GM12878 (cell line): ENCODE results near the gene LBX1. TPM values are rescaled to one million over a fixed set of nuclear protein-coding genes. Genes with fewer than 3 reads are reported as not detected.
"Not testable (repeated sequence)": the region's sequence is repeated elsewhere in the genome, so short reads cannot be mapped to it uniquely, and the experiment has no call there.

Source experiments
- ATAC-seq: fragments of 200-7000 bp; cut with Tn5 transposase; 3 replicates; pipeline ENCODE4 v1.9.1; 2020; ENCODE audit warnings: mild to moderate bottlenecking, moderate library complexity
- BruUV-seq: library from RNA; stranded (reverse); fragments of 400-500 nt; replicated peaks from 2 replicates; lab custom pipeline; 2021; lab: Mats Ljungman, UMichigan
- CTCF ChIA-PET: fragments of 300-600 bp; sonication (Branson Sonifier 250); formaldehyde crosslinking; extraction: SDS; loops from one replicate; lab custom pipeline; 2021; ENCODE audit warnings: inconsistent platforms; lab: Yijun Ruan, JAX
- POLR2A ChIA-PET: fragments of 350-600 bp; formaldehyde crosslinking; extraction: SDS; loops from one replicate; lab custom pipeline; 2021; ENCODE audit warnings: inconsistent platforms; lab: Charles Lee
- RAD21 ChIA-PET: fragments of 300-600 bp; sonication (Branson Sonifier 250); formaldehyde crosslinking; loops from one replicate; lab custom pipeline; 2023; ENCODE audit warnings: antibody characterized with exemption; ENCODE audit not compliant: unreplicated experiment; lab: Charles Lee
- SMC1A ChIA-PET: fragments of 300-600 bp; sonication (Branson Sonifier 250); formaldehyde crosslinking; loops from one replicate; lab custom pipeline; 2023; ENCODE audit not compliant: unreplicated experiment, uncharacterized antibody; lab: Charles Lee
- DNase-seq: peaks from one replicate; pipeline ENCODE4 v3.0.0-alpha.2; 2011; ENCODE audit warnings: low read depth, low spot score
- FAIRE-seq: peaks from 3 replicates; lab custom pipeline; 2011; peaks lifted over from hg19 to GRCh38; lab: Jason Lieb, UNC
- H2AFZ ChIP-seq: 2 replicates; pipeline ENCODE4 v1.6.0; 2011; ENCODE audit warnings: low read depth, low read length, control low read depth; ENCODE audit not compliant: control insufficient read depth
- H3K27ac ChIP-seq: 2 replicates; pipeline ENCODE4 v1.5.1; 2011; ENCODE audit warnings: control low read depth; ENCODE audit not compliant: control insufficient read depth, insufficient read depth
- H3K27me3 ChIP-seq, 2 experiments: replicated peaks in 1 of 2; 2 replicates each; pipeline versions ENCODE4 v1.6.0 to v1.6.1; 2011; ENCODE audit warnings: low read length in 1 of 2; ENCODE audit not compliant: control insufficient read depth in 2 of 2, insufficient read depth in 2 of 2
- H3K36me3 ChIP-seq, 2 experiments: 2 replicates each; pipeline ENCODE4 v1.5.1; 2011; ENCODE audit warnings: low read length in 1 of 2; ENCODE audit not compliant: control insufficient read depth in 2 of 2, insufficient read depth in 2 of 2
- H3K4me1 ChIP-seq: 2 replicates; pipeline ENCODE4 v1.6.1; 2011; ENCODE audit warnings: mild to moderate bottlenecking, low read length, moderate library complexity, mixed read lengths; ENCODE audit not compliant: control insufficient read depth, insufficient read depth
- H3K4me2 ChIP-seq: 2 replicates; pipeline ENCODE4 v1.6.0; 2011; ENCODE audit warnings: control low read depth; ENCODE audit not compliant: control insufficient read depth, insufficient read depth
- H3K4me3 ChIP-seq: fragments of 200-600 bp; sonication (generic); 2 replicates; pipeline ENCODE4 v1.5.1; 2016
- H3K79me2 ChIP-seq: 2 replicates; pipeline ENCODE4 v1.6.0; 2011; ENCODE audit warnings: low read length; ENCODE audit not compliant: control insufficient read depth, insufficient read depth
- H3K9ac ChIP-seq: 2 replicates; pipeline ENCODE4 v1.8.0; 2011; ENCODE audit warnings: low read length, control low read depth, mixed read lengths; ENCODE audit not compliant: control insufficient read depth, insufficient read depth
- H3K9me3 ChIP-seq: replicated peaks from 3 replicates; pipeline ENCODE4 v1.5.1; 2011; ENCODE audit warnings: mild to moderate bottlenecking, low read length; ENCODE audit not compliant: control insufficient read depth, insufficient read depth
- H4K20me1 ChIP-seq: 2 replicates; pipeline ENCODE4 v1.6.0; 2011; ENCODE audit not compliant: control insufficient read depth, insufficient read depth
- BHLHE40 ChIP-seq, 2 experiments: fragments of 450-650 bp in 1 of 2; IDR thresholded peaks; 2 replicates each; pipeline ENCODE4 v1.6.1; 2011 to 2017; ENCODE audit warnings: low read depth in 2 of 2, borderline replicate concordance in 1 of 2, improper control_type of control experiment in 1 of 2, low read length in 1 of 2, mild to moderate bottlenecking in 1 of 2
- CBX3 ChIP-seq: fragments of 200-600 bp; sonication (generic); IDR thresholded peaks from 2 replicates; pipeline ENCODE4 v1.6.1; 2016; ENCODE audit warnings: low read depth, borderline replicate concordance
- CEBPZ ChIP-seq: fragments of 150-350 bp; IDR thresholded peaks from 2 replicates; pipeline ENCODE4 v1.6.1; 2016; ENCODE audit warnings: low read depth, low read length
- GABPA ChIP-seq: IDR thresholded peaks from 2 replicates; pipeline ENCODE4 v1.6.1; 2014; ENCODE audit warnings: antibody characterized with exemption, low read depth, mild to moderate bottlenecking, inconsistent platforms
- JUND ChIP-seq: IDR thresholded peaks from 2 replicates; pipeline ENCODE4 v1.6.1; 2012; ENCODE audit warnings: low read depth, mild to moderate bottlenecking, low read length, improper control_type of control experiment, moderate library complexity
- MTA2 ChIP-seq: fragments of 450-650 bp; IDR thresholded peaks from 2 replicates; pipeline ENCODE4 v1.6.1; 2016; ENCODE audit warnings: low read depth, mild to moderate bottlenecking, moderate library complexity
- NBN ChIP-seq: fragments of 450-650 bp; IDR thresholded peaks from 2 replicates; pipeline ENCODE4 v1.6.1; 2016
- POLR2AphosphoS5 ChIP-seq: IDR thresholded peaks from 2 replicates; pipeline ENCODE4 v1.6.1; 2011; ENCODE audit warnings: mild to moderate bottlenecking, low read length, inconsistent platforms
- RUNX3 ChIP-seq: IDR thresholded peaks from 2 replicates; pipeline ENCODE4 v1.6.1; 2012; ENCODE audit warnings: low read length, inconsistent platforms
- SKIL ChIP-seq: fragments of 450-650 bp; IDR thresholded peaks from 2 replicates; pipeline ENCODE4 v1.6.1; 2017; ENCODE audit warnings: mild to moderate bottlenecking, low read depth, inconsistent platforms; ENCODE audit not compliant: poor library complexity, severe bottlenecking
- USF2 ChIP-seq: IDR thresholded peaks from 2 replicates; pipeline ENCODE4 v1.6.1; 2011; ENCODE audit warnings: low read depth, low read length, improper control_type of control experiment, borderline replicate concordance
- ZSCAN29 ChIP-seq: fragments of 450-650 bp; IDR thresholded peaks from 2 replicates; pipeline ENCODE4 v1.6.1; 2017; ENCODE audit warnings: mild to moderate bottlenecking, moderate library complexity
- WGBS: methylation state at CpG from one replicate; pipeline ENCODE4 v1.1.6; 2016; ENCODE audit warnings: low lambda C conversion rate; ENCODE audit not compliant: insufficient replicate concordance, insufficient coverage; ENCODE audit errors: missing lambda C conversion rate; 5-methylcytosine and 5-hydroxymethylcytosine counted together
- in situ Hi-C: fragments of 300-500 bp; cut with MboI; formaldehyde crosslinking; loops from 9 replicates; pipeline ENCODE4 v1.14.3; 2018; ENCODE audit warnings: mixed read lengths
- intact Hi-C: fragments of 100-400 bp; cut with micrococcal nuclease; formaldehyde crosslinking; loops from one replicate; pipeline ENCODE4 v1.14.2; 2022; ENCODE audit not compliant: unreplicated experiment
- polyA plus RNA-seq, 11 experiments: library from polyadenylated mRNA; depleted of rRNA in 4 of 11; unstranded in 6 of 11; stranded (reverse) in 5 of 11; fragments of >200 nt; fragmentation: Nextera tagmentation in 4 of 11; fragmentation: Illumina TruSeq in 1 of 11; extraction: Ambion mirVana in 4 of 11; extraction: Trizol in 1 of 11; gene quantifications; 1 replicate in 1 of 11; 2 replicates in 10 of 11; pipeline versions ENCODE4 v1.2.1 to v1.2.3, GENCODE V29; 2011 to 2016; ENCODE audit warnings: inconsistent platforms in 2 of 11, missing spikeins in 2 of 11, low read depth in 1 of 11
- total RNA-seq, 4 experiments: library from RNA; depleted of rRNA in 3 of 4; stranded (reverse); fragments of >200 nt in 3 of 4; fragmentation: Illumina TruSeq in 1 of 4; extraction: Trizol in 1 of 4; gene quantifications; 2 replicates each; pipeline versions ENCODE4 v1.2.1 to v1.2.3, GENCODE V29; 2013 to 2021

Gene LBX1
- total and polyA plus RNA-seq, 10 of the 15 experiments (the other 5 are each of a cell fraction or from before 2014, with no cell fraction given) = not detected

- WGBS = 38% methylated on average over 2 of the region's 2 CpGs
- H3K4me2 ChIP-seq = no peak overlapping the region
- H3K9me3 ChIP-seq = no peaks in the 10 kb centered on the region
- H3K4me3 ChIP-seq = no peak overlapping the region
- DNase-seq (no peak), FAIRE-seq (no peak), ATAC-seq (no peak)
- no peak overlapping the region for H3K9ac ChIP-seq
- no TSS peak for BruUV-seq
- CTCF ChIA-PET = interaction anchor here (0.8 to 1.9 kb wide), 3 partner anchors 9 to 260 kb away, joined by 3 to 7 read pairs (median 3); no protein-coding TSS in a partner anchor
- in situ Hi-C loops (loop anchor here (25.0 kb wide), 1 partner anchor 880 kb away; no protein-coding TSS in a partner anchor), intact Hi-C loops (no loop called here)
- no peak overlapping the region for H3K27ac ChIP-seq
- no peaks in the 10 kb centered on the region for H3K4me1 ChIP-seq
- RAD21 ChIA-PET = interaction anchor here (1.2 kb wide), 1 partner anchor 164 kb away, joined by 3 read pairs; no protein-coding TSS in a partner anchor
- no peak overlapping the region for H2AFZ ChIP-seq
- no peaks in the 10 kb centered on the region for H3K79me2 ChIP-seq
- TF ChIP-seq POLR2AphosphoS5 (no peak), MTA2 (no peak), BHLHE40 (IDR thresholded peaks at IDR 0.05; ENCODE audit: borderline replicate concordance in 1 of 2, low read depth in 2 of 2, low read length in 1 of 2) (no peak), ZSCAN29 (no peak), CEBPZ (no peak), CBX3 (no peak), RUNX3 (no peak), USF2 (no peak), JUND (no peak), SKIL (no peak), NBN (no peak), GABPA (no peak)
- H4K20me1 ChIP-seq = no peaks in the 10 kb centered on the region
- no peaks in the 10 kb centered on the region for H3K36me3 ChIP-seq
- SMC1A ChIA-PET = no interaction called here
- POLR2A ChIA-PET = no interaction called here
- H3K27me3 ChIP-seq = peaks cover 0 to 3% of the 10 kb centered on the region in 2 experiments; a peak in 2 of 4 replicates
Measured at GRCh38 chr10:101207026-101207425, 22.2 kb downstream of the LBX1 start.

GRCh38 chr10:101202667-101203066 is 26.6 kb downstream of the LBX1 start:
- H3K27ac ChIP-seq, H3K4me3 ChIP-seq, POLR2A ChIA-PET, intact Hi-C loops, H3K4me2 ChIP-seq, H3K27me3 ChIP-seq, CTCF ChIA-PET, BruUV-seq, H4K20me1 ChIP-seq, H3K79me2 ChIP-seq, DNase-seq, ATAC-seq, FAIRE-seq, H2AFZ ChIP-seq, H3K9me3 ChIP-seq, SMC1A ChIA-PET, H3K4me1 ChIP-seq, H3K9ac ChIP-seq, H3K36me3 ChIP-seq: not testable (repeated sequence)
- RAD21 ChIA-PET = interaction anchor here (1.5 kb wide), 1 partner anchor 11 kb away, joined by 4 read pairs; no protein-coding TSS in a partner anchor
- in situ Hi-C loops = loop anchor here (25.0 kb wide), 1 partner anchor 885 kb away; no protein-coding TSS in a partner anchor
- WGBS = 42% methylated on average over 4 of the region's 4 CpGs
